HK-2 (cell line): ENCODE measurements around the gene INTS13.
"Not testable (repeated sequence)": the region's sequence is repeated elsewhere in the genome, so short reads cannot be mapped to it uniquely, and the experiment has no call there.

Source experiments
- DNase-seq: peaks from one replicate; pipeline ENCODE4 v3.0.0-alpha.2; 2018; ENCODE audit not compliant: unreplicated experiment

The INTS13 gene

DNA sequence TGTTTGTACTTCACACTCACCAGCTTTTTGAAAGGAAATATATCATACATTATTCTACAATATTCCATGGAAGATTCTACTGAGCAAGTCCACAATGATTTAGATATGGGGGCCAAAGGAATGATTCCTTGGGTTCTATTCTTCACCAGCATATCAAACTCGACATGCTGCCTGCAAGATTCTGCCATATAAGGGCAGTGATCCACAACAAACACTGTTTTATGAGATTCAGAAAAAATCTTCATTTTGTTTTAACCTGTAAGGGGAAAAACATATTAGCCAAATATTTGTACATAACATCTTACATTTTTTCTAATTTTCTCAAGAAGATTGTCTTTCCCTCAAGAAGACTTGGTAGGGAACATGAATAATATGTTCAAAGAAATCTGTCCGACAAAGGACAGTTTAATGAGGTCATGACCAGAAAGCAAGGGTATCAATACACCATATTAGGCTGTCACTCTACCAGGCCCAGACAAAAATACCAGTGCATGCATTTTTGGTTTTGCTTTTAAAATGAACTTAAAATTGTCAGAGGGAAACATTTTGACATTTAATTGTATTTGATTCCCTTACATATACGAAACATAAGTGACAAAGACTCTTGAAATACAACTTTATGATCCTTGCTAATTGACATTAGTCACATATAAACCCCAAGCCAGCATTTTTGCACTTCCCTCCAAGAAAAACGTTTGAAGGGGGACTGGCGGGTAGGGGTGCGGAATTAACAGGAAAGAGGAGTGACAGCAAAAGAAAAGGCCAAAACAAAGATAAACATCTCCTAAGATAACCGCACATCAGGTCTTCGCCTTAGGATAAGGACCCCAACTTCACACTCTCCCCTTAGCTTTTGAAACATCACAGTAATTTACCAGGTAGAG, 980 bp downstream of the INTS13 start:
- DNase-seq, result no peak

DNA sequence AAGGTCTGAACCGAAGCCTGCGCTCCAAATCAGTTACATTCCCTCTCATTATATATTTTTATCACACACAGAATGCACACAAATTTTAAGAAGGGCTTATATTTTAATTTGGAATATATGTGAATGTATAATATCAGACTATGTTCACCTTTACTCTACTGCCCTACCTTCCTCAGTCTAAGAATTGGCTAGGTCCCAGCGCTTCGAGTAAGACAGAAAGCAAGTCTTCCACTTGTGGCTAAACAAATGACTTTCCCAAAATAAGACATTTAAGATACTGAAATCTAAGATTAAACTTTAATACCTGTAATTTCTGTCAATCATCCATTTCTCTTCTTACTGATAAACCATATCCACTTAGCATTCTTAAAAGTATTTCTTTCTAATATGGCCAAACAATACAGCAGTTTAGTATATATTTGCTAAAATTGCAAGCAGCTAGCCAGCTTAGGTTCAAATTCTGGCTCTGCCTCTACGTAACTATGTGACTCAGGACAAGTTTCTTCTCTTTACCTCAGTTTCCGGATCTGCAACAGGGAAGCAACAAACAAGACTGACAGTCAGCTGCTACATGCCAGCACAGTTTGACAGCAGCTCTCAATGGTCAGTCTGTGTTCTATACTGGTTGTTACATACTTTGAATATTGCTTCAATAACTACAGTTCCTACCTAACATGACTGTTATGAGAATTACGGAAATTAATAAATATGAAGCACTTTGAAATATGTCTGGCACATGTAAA, 2.0 kb downstream of the INTS13 start:
- no peak for DNase-seq

DNA sequence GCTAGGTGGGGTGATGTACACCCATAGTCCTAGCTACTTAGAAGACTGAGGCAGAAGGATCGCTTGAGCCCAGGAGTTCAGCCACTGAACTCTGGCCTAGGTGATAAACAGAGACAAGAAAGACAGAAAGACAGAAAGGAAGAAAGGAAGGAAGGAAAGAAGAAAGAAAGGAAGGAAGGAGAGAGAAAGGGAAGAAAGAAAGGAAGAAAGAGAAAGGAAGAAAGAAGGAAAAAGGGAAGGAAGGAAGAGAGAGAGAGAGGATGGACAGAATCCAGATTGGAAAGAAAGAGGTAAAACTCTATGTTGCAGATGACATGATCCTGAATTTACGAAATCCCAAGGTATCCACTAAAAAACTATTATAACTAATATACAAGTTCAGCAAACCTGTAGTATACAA, 8.2 kb downstream of the INTS13 start:
- DNase-seq, result no peak

DNA sequence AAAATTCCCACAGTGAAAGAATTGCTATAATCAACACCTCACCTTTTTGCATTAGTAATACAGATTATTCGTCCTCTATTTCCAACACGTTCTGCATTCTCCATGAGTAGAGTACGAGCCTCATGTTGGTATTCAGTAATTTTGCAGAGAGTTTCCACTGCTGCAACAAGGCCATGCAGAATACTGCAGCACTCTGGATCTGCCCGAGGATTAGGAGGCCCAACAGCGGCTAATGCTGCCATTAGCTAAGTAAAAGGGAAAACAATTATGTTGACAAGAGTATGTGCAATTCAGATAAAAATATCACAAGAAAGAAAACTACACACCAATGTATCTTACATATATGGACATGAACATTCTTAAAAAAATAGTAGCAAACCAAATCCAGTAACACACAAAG, 9.1 kb downstream of the INTS13 start:
- DNase-seq, result no peak

DNA sequence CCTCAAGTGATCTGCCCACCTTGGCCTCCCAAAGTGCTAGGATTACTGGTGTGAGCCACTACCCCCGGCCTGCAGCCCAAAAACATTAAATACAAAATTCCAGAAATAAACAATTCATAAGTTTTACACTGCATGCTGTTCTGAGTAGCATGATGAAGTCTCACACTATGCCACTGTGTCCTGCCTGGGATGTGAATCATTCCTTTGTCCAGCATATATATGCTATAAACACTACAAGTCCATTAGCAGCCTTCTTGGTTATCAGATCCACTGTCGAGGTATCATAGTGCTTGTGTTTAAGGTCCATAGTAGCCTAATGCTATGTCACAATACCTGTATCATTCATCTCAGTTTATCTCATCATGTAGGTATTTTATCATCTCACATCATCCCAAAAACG, 15.9 kb downstream of the INTS13 start:
- no peak for DNase-seq

DNA sequence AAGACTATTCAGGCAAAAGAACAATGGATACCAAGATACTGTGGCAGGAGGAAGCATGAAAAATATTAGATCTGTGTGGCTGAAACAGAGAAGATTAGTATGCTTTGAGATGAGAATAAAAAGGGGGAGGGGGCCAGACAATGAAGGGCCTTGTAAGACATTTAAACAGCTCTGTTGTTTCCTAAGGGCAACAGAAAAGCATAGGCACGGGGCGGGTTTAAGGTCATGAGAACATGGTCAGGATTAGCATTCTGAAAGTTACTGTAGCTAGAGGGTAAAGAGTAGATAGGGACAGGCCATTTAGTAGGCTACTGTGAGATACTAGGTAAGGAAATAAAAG, 18.6 kb downstream of the INTS13 start:
- DNase-seq, result no peak

DNA sequence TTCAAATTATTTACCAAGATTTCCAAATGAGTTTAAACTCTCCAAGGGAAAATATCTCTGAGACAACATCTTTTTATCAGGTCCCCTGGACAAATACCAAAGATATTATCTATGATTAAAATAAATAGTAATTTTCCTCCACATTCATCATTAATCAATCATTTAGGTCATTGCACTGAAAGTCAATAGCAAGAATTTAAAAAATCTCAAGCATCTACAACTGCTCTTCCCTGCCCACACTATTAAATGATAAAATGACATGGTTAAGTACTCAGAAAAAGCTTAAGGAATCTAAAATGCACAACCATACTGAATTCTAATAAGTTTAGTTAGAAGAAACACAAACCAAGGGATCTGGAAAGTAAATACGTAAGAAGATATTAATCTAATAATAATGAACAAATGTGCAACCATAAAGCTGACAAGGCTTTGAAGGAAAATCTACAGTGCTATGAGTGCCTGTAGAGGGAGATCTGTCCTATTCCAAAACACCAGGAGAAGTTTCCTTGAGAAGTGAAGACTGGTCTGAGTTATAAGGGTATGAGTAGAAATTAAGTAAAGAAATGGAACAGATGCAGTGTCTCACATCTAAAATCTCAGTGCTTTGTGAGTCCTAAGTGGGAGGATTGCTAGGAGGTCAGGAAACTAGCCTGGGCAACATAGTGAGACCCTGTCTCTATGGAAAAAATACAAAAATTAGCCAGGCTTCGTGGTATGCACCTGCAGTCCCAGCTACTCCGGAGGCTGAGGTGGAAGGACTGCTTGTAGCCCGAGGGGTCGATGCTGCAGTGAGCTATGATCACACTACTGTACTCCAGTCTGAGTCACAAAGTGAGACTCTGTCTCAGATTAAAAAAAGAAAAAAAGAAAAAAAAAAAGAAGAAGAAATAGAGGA, 19.2 kb downstream of the INTS13 start:
- no peak for DNase-seq

DNA sequence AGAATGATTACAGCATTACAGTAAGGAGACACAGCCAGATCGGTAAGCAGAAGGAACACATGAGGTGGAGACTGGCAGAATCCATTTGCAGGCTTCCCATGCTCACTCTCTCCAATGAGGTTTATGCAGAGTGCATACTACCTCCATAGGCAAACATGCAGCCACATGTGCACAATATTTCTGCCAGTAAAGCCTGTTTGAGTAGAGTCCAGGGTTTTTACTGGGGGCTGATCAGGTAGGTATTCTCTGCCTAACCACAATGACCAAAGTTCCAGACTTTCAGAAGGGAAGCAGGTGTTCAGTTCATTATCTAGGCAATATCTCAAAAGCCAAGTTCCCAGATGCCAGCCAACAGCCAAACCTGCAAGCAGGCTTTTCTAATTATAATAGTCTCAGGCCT, 31.1 kb downstream of the INTS13 start:
- DNase-seq, result no peak

DNA sequence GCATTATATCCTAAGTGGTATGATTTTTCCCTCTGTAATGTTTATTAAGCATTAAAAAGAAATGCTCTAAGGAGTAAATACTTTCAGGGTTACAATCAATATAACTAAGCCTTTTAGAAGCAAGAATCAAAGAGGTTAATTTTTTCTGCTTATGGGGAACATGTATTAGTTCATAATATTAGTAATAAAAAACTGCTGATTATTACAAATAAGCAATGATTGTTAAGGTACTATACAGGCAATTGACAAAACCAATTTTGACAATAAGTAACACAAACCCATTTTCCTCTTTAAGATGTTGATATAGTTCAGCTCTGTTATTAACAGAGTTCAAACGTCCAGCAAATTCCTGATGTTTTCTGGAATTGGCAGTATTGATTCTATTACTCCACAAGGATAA, 31.8 kb downstream of the INTS13 start:
- no peak for DNase-seq

DNA sequence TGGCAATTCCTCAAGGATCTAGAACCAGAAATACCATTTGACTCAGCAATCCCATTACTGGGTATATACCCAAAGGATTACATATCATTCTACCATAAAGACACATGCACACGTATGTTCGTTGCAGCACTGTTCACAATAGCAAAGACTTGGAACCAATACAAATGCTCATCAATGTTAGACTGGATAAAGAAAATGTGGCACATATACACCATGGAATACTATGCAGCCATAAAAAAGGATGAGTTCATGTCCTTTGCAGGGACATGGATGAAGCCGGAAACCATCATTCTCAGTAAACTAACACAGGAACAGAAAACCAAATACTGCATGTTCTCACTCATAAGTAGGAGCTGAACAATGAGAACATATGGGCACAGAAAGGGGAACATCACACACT, 34.4 kb downstream of the INTS13 start:
- DNase-seq, result not testable (repeated sequence)

DNA sequence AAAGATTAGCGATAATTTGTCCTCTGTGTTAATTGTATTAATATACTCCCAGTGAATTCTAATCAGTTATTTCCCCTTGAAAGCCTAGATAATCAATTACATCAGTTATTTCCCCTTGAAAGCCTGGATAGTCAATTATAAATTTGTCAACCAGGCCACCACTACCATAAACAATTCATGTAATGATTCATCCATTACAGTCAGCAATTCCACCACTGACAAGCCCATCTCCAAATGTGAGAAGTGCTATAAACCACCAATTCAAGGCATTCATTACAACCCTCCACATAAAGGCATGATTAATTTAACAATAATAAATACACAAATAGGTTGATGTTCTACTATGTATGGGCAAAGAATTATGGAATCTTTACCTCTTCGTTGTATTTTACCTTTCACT, 40.9 kb downstream of the INTS13 start:
- DNase-seq, result no peak

DNA sequence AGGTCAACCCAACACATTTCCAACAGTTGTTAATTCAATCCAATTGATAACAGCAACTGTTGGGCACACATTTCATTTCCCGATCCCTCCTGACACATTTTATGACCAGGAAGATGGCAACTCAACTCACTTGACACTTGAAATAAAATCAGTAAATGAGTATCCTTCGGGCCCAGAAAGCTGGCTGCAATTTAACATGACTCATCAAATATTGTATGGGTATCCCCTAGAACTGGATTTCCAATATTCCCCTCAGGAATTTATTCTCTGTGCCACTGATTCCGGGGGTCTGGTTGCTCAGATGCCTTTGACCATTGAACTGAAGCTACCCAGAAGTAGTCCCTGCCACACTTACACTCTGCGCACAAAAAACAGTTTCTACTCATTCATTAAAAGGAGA, 42.1 kb downstream of the INTS13 start:
- no peak for DNase-seq

DNA sequence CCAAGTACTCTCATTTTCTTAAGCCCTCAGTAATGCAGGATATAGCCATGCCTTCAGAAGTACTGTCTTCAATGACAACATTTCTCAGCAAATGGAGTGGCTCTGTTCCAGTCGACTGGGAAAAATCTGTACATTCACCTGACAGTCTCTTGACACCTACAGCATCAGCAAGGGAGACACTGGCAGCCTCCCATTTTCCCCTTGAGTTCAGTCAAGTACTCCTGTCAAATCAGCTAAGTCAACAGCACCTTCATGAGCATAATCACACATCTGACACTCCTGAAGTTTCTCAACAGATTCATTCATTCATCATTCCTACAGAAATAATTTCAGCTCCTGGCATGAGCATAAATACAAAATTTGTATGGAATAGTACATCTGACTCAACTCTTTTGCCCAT, 46.1 kb downstream of the INTS13 start:
- no peak for DNase-seq

DNA sequence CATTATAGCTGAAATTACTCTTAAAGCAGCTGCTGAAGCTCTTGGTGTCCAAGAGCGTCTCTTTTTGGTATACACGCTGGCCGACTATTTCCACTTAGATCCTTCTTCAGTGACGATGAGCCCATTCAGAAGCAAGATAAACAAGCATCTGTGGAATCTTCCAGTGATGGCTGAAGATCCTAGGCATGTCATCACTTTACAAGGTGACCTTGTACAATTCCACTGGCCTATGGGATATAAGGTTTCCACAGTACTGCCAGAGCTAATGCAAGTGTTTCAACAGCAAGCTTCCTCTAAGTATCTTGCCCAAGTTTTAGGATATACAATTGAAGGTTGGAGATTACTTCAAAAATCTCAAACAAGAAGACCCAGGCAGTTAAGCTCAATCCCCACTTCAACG, 47.0 kb downstream of the INTS13 start:
- no peak for DNase-seq

DNA sequence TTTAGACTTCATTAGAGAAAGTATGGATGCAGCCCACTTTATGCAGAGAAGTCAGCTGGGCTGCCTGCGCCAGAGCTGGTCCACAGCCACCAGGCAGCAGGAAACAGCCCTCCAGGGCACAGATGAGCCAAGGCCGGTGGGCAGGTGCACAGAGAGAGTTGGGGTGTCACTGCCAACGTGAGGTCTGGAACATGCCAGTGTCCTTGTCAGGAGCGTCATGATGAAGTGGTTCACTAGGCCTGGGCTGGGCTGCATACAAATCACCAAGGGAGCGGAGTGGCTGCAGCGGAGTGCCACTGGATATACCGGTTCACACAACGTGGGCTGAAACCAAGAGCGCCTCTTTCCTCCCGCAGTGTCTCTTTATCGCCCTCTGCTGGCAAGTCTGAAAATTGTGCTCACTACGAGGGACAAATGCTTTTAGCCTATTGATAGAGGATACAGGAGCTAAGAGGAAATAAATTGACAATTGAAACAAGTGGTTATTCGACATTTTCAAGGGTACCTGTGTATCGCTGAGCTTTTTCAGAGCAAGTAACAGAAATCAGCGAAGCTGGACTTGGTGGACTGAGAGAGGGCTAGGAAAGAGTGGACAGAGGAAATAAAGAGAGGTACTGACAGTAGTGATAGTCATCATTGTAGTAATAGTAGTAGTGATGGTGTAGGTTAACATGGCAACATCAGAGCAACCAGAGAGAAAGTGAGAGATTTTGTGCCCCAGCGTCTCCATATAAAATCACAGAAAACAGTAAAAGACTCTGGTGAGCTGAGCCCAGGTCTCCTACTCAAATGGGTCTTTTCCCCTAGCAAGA, 52.8 kb downstream of the INTS13 start:
- peak; percentile 79 for DNase-seq

DNA sequence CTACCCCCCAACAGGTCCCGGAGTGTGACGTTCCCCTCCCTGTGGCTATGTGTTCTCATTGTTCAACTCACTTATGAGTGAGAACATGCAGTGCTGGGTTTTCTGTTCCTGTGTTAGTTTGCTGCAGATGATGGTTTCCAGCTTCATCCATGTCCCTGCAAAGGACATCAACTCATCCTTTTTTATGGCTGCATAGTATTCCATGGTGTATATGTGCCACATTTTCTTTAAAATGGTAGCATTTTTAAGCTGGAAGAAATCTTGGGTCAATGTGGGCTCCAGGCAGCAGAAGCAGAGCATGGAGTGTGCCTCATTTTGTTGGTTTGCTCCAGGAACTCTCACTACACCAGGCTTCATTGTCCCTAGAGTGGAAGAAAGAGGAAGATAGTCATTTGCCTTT, 57.2 kb downstream of the INTS13 start:
- no peak for DNase-seq

DNA sequence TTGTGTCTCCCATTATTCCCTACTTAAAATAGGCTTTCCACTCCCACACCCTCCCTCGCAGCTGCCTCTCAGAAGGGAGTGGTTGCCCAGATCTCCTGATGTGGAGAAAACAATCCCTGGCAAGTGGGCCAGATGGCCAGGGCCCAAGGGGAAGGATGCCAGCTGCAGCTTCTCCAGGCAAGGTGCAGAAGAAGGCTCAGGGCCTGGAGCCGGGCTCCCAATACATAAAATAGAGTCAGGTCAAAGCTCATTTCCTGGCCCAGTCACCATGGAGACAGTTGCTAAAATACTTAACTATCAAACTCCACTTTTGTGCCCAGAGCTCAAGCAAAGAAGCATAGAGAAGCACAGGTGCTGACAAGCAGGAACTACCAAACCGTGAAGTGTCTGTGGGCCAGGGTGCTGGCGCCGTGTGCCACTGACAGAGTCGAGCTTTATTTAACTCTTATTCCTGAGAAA, 59.1 kb downstream of the INTS13 start:
- no peak for DNase-seq

DNA sequence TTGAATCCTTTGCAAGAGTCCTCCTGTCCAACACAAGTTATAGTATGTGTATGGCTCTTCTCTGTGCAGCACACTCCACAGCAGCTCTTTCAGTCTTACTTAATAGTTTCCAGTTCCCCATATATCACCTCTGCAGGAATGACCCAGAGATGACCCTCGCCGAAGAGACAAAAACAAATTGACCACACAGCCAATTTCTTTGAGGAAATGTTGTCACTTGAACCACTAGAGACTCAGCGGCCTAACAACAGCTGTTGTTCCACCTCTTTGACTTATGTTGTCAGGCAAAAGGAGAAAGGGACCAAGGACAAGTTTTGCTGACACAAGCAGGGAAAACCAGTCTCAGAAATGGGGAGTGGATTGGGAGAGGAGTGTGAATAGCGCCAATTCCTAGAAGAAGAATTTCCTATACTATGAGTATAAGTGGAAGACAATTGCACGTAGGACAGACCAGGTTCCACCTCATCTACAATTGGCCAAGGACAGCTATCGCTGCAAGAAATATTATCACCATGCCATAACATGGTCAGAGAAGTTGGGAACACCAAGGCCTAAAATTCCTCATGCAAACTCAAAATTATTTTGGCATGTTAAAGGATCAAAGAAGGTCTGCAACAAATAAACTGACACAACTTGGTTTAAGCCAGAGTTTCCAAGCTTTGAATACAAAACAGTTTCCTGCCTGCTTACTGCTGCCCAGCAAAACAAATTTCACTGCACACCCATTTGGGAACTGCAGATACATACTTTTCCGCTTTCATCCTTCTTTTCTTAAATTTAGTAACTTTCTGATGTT, 63.1 kb downstream of the INTS13 start:
- no peak for DNase-seq

DNA sequence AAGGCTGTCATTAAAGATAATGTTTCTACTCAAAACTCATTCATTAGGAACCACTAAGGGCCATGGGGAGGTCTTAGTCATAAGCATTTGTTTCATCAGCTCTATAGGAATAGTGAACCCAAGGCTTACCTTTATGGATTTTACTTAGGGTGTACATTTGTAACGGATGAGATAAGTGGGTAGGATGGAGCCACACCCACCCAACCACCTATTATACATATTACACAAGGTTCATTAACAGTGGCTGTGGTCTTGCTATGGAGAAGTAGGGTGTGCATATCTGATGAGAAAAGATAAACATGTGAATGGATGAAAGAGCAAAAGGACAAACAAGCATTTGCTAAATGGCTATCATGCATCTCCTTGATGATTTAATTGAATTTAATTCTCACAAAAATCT, 65.2 kb downstream of the INTS13 start:
- DNase-seq, result no peak

DNA sequence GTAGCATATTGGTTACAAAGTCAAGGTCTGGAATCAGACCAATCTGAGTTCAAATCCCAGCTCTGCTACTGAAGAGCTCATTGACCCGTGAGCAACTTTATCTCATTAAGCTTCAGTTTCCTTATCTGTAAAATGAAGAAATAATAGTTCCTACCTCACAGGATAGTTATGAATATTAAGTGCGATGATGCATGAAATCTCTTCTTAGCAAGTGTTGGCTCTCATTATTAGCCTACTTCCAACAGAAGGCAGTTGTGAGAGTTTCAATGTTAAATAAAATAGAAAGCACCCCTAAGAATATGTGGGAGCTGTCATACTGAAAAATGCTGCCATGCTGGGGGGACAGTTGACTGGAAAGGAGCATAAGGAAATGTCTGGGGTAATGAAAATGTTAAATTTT, 65.8 kb downstream of the INTS13 start:
- DNase-seq, result no peak
